ENCODE results near the gene SETD2.

SETD2 gene

DNA sequence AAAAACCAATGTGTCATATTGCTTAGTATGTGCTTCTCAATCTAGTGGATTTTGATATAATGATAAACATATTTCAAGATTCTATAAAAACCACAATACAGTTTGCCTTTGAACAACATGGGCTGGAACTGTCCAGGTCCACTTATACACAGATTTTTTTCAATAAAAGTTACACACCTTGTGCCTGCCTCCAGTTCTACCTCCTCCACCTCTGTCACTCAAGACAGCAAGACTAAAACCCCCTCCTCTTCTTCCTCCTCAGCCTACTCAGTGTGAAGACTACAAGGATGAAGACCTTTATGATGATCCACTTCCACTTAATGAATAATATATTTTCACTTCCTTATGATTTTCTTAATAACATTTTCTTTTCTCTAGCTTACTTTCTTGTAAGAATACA, 5.7 kb downstream of the SETD2 start:
- TF ChIP-seq, protein P1, sequence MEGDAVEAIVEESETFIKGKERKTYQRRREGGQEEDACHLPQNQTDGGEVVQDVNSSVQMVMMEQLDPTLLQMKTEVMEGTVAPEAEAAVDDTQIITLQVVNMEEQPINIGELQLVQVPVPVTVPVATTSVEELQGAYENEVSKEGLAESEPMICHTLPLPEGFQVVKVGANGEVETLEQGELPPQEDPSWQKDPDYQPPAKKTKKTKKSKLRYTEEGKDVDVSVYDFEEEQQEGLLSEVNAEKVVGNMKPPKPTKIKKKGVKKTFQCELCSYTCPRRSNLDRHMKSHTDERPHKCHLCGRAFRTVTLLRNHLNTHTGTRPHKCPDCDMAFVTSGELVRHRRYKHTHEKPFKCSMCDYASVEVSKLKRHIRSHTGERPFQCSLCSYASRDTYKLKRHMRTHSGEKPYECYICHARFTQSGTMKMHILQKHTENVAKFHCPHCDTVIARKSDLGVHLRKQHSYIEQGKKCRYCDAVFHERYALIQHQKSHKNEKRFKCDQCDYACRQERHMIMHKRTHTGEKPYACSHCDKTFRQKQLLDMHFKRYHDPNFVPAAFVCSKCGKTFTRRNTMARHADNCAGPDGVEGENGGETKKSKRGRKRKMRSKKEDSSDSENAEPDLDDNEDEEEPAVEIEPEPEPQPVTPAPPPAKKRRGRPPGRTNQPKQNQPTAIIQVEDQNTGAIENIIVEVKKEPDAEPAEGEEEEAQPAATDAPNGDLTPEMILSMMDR (IDR thresholded peaks at IDR 0.05; ENCODE audit: low read depth, low read length, missing control alignments), result no peak
- in situ Hi-C loops (cut with HindIII; ENCODE audit: low pct_ligation_motif_present, low sequenced_read_pairs), result no loop called here
- DNase-seq, result no peak
- Histone ChIP-seq H3K27me3 (replicated peaks) (no peaks in the 10 kb centered on the region), H3K27ac (no peak overlapping the region), H3K36me3 (replicated peaks) (no peaks in the 10 kb centered on the region), H3K4me3 (ENCODE audit: low read depth, low read length) (no peak overlapping the region)

DNA sequence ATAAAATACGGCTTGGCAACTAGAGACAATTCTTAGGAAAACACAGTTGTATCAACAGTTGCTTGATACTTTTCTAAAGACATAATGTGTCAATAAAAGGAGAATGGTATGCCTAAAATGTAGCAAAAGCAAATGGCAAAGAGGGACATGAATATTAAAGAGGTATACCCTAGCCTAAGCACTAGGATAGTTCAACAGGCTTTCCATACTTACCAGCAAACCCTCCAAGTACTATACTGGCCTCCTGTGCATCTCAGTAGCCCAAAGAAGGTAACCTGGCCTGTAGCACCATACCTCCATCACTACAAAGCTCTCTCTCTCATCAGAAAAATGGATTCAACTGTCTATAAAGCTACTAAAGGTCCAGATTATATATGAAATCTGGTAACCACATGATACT, 7.5 kb downstream of the SETD2 start:
- no peaks in the 10 kb centered on the region for H3K27me3 ChIP-seq (replicated peaks)
- no peaks in the 10 kb centered on the region for H3K36me3 ChIP-seq (replicated peaks)
- no peak overlapping the region for H3K4me3 ChIP-seq (ENCODE audit: low read depth, low read length)
- in situ Hi-C loops (cut with HindIII; ENCODE audit: low pct_ligation_motif_present, low sequenced_read_pairs), result no loop called here
- TF ChIP-seq, protein P1 (IDR thresholded peaks at IDR 0.05; ENCODE audit: low read depth, low read length, missing control alignments), result no peak
- no peak overlapping the region for H3K27ac ChIP-seq
- no peak for DNase-seq

DNA sequence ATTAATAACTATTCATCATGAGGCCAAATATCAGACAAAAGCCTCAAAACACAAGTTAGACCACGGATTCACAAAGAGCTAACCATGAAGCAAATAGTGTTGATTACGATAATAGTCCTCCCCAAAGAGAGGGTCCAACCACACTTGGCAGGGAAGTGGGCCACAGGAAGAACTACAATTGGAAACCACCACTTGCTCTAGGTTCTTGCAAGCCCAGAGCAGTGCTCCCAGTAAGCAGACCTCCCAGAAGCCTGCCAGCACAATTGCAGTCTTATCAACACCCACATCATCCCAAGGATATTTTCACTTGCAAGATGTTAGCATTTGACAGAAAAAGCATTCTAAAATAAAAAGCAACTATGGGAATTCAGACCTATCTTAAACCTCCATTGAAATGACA, 11.3 kb downstream of the SETD2 start:
- Histone ChIP-seq H3K4me3 (ENCODE audit: low read depth, low read length) (no peak overlapping the region), H3K27me3 (replicated peaks) (no peaks in the 10 kb centered on the region), H3K27ac (no peak overlapping the region), H3K36me3 (replicated peaks) (no peaks in the 10 kb centered on the region)
- DNase-seq, result no peak
- TF ChIP-seq, protein P1 (IDR thresholded peaks at IDR 0.05; ENCODE audit: low read depth, low read length, missing control alignments), result no peak
- in situ Hi-C loops (cut with HindIII; ENCODE audit: low pct_ligation_motif_present, low sequenced_read_pairs), result no loop called here

DNA sequence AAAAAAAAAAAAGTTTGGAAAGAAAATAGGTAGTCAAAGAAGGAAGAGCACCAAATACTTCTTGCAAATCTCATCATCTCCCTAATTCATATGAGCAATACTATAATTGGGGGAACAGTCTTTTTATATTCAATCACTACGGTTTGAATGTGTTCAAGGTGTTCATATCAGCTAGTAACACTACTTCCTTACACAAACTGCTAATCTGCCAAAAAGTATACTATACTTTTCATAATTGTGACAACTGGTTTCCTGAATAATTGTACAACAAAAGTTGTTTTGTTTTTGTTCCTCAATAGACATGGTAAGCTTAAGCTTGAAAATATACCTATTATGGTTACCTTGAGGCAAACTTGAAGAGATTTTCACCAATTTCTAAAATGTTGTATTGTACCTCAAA, 12.1 kb downstream of the SETD2 start:
- in situ Hi-C loops (cut with HindIII; ENCODE audit: low pct_ligation_motif_present, low sequenced_read_pairs), result no loop called here
- Histone ChIP-seq H3K4me3 (ENCODE audit: low read depth, low read length) (no peak overlapping the region), H3K27ac (no peak overlapping the region), H3K36me3 (replicated peaks) (no peaks in the 10 kb centered on the region), H3K27me3 (replicated peaks) (no peaks in the 10 kb centered on the region)
- TF ChIP-seq, protein P1 (IDR thresholded peaks at IDR 0.05; ENCODE audit: low read depth, low read length, missing control alignments), result no peak
- no peak for DNase-seq

DNA sequence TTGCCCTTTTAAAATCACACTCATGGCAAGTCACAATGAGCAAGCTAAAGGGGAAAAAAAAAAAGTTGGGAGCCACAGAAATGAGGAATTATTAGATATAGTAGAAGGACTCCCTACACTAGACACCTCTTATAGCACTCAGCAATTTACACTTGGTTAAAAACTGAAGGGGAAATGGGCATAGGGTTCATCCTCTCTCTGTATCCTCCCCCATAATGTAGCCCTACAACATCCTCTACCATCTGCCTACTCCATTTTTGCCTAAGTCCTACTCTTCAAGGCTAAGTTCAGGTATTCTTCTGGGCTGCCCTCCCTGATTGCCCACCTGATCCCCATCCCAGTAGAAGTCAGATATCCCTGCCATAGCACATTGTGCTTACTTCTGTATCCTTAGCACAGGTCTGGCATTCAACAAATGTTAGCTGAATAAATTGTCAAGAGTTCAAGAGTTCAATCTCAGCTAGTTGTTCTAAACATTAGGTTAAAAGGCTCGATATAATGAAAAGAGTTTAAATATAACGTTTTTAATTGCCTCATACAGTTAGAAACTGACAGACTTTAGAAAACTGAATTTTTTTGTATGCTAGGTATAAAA, 14.5 kb downstream of the SETD2 start:
- H3K27me3 ChIP-seq (replicated peaks), result no peaks in the 10 kb centered on the region
- TF ChIP-seq, protein P1 (IDR thresholded peaks at IDR 0.05; ENCODE audit: low read depth, low read length, missing control alignments), result no peak
- in situ Hi-C loops (cut with HindIII; ENCODE audit: low pct_ligation_motif_present, low sequenced_read_pairs), result no loop called here
- no peaks in the 10 kb centered on the region for H3K36me3 ChIP-seq (replicated peaks)
- H3K27ac ChIP-seq, result no peak overlapping the region
- DNase-seq, result no peak
- no peak overlapping the region for H3K4me3 ChIP-seq (ENCODE audit: low read depth, low read length)

DNA sequence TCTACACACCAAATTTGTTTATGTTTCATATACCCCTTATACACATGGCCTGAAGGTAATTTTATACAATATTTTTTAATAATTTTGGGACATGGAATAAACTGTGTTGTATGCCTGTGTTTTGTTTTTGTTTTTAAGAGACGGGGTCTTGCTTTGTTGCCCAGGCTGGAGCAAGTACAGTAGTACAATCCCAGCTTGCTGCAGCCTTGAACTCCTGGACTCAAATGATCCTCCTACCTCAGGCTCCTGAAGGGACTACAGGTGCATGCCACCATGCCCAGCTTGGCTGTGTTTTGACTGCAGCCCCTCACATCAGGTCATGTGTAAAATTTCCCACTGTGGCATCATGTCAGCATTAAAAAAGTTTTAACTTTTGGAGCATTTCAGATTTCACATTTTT, 18.6 kb downstream of the SETD2 start:
- Histone ChIP-seq H3K36me3 (replicated peaks) (no peaks in the 10 kb centered on the region), H3K27me3 (replicated peaks) (no peaks in the 10 kb centered on the region), H3K27ac (no peak overlapping the region), H3K4me3 (ENCODE audit: low read depth, low read length) (no peak overlapping the region)
- in situ Hi-C loops (cut with HindIII; ENCODE audit: low pct_ligation_motif_present, low sequenced_read_pairs), result no loop called here
- DNase-seq, result no peak
- TF ChIP-seq, protein P1 (IDR thresholded peaks at IDR 0.05; ENCODE audit: low read depth, low read length, missing control alignments), result no peak
